ENCODE results near the gene BANF1.

The BANF1 gene

GRCh38 chr11:66042227-66042995 is 40.1 kb downstream of the BANF1 start:
- DNase-seq: no peak

GRCh38 chr11:66042996-66043906 is 40.9 kb downstream of the BANF1 start:
- no peak for DNase-seq

DNA sequence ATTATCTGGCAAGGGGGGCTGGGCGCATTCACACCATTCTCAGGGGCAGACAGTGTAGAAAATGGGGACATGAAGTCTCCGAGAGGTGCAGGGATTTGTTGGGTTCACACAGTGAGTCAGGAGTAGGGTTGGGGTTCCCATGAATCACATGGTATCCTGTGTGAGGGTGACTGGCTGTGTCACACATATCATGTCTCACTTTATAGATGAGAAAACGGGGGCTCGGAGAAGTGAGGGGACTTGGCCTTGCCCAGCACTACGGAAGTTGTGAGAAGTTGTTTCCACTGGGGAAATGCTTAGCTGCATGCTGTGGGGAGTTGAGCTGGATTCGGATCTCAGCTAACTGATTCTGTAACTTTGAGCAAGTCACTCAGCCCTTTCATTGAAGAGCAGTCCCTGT is 42.5 kb downstream of the BANF1 start:
- peak in 1 of 2 donors; percentile 17 for DNase-seq

GRCh38 chr11:66045177-66045639 is 42.9 kb downstream of the BANF1 start:
- DNase-seq: peak; percentile 54 to 84

- no peak for DNase-seq
Observed at GRCh38 chr11:66046901-66047300, 44.6 kb downstream of the BANF1 start.

GRCh38 chr11:66047541-66048365 is 45.5 kb downstream of the BANF1 start:
- DNase-seq: no peak

DNA sequence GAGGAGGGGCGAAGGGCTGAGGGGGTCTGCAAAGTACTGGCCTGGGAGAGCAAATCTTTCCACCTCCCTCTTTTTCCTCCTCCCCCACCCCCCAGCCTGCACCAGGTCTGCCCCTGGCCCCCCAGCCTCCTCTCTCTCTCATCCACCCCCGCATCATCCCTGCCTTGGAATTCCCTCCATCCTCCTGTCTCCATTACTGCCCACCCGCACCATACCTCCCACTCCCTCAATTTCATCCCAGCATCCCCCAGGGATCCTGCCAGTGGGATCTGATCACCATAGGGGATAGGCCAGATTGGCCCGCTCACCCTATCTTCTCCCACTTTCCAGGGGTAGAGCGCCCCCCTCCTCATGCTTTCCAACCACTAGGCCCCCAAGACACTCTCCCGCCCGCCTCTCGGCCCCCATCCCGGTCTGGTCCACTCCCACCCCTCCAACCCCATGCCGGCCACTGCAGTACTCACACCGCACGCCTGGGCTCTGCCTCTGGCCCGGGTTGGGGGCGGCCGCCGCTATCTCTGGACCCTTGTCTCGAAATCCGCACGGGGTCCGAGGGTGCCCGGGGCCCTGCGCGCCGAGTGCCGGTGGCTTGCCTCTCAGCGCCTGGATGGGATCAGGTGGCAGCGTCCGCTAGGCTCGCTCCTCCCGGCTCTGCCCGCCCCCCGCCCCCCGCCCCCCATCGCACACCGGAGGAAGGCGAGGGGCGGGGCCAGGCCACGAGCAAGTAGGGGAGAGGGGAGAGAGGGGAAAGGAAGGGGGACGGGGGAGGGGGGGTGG is 46.4 kb downstream of the BANF1 start, which contains the start of gene GAL3ST3:
Gene GAL3ST3, minus strand, starts transcription at position 615 of the 777 bp plus-strand sequence. CDS start 3,746 bp downstream, outside the sequence.
- DNase-seq: no peak

DNA sequence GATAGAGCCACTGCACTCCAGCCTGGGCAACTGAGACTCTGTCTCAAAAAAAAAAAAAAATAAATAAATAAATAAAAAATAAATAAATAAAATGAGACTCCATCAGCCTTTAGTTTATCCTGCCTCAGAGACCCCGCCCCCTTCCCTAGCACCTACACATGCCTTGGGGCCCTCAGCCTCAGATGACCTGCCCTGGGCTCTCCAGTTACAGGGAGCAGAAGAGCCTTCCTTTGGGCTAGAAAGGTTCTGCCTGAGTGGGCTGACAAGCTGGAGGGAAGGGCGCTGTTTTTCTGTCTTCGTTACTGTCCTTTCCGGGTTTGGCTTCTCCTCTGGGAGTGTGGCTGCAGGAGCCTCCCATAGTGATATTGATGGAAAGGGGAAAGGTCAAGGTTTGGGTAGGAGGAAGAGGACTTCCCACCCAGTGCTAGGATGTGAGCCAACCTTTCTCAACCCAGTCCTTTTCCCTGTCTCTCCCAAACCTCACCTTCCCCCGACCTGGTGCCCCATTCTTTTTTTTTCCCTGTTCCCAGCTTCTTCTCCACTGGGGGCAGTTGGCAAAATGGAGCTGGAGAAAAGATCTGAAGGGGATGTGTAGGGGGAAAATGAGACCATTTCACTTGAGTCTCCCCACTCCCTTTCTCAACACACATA is 48.4 kb downstream of the BANF1 start:
- no peak for DNase-seq

DNA sequence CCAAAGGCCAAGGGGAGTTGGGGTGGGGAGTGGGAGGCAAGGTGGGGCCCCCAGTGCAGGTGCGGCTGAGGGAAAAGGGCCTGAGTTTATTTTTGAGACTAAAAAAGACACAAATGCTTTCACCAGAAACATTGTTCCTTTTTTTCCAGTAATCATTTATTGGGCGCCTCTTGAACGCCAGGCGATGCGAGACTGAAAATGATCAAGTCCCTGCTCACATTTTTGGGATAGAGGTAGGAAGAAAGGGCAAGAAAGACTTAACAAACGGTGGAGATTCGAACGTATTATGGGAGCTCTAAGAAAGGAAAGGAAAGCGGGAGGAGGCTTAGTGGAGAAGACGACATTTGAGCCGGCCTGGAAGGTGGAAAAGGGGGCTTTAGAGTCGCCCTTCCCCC is 49.1 kb downstream of the BANF1 start:
- DNase-seq: no peak

DNA sequence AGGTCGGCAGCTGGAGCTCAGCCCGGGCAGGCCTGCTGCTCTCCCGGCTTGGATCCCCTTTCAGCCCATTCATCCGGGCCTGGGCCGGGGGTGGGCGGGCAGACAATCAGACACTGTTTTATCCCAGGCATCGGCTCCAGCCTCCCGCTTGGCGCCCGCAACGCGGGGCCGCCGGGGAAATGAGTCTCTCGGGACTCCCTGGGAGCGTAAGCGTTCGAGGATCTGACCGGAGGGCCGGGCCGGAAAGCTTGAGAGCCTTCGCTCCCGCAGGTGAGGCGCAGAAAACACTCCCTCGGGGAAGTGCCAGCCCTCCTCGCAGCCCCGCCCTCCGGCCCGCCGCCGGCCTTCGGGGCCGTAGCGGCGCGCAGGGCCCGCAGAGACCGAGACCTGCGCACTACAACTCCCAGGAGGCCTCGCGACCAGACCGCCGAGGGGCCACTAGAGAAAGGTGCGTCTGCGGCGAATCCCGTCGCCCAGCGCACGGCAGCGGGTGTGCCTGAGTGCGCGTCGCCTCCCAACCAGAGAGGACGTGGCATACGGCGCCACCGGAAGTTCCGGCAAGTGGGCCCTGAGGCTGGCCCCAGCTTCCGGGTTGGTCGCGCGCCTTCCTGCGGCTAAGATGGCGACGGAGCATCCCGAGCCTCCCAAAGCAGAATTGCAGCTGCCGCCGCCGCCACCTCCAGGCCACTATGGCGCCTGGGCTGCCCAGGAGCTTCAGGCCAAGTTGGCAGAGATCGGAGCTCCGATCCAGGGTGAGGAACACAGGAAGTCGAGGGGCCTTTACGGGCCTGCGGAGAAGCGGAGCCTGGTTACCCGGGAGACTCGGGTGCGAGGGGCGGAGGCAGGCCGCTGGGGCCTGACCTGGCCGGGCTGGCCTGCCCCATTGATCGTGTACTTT is 49.7 kb downstream of the BANF1 start, which contains the start of gene SF3B2:
Gene SF3B2, plus strand, starts transcription at position 599 of the 898 bp plus-strand sequence. Its CDS starts 21 bp downstream, at position 620.
- peak; percentile 92 to 97 for DNase-seq

GRCh38 chr11:66052664-66052982 is 50.3 kb downstream of the BANF1 start:
- no peak for DNase-seq
